GM18907 (cell line): Measurements from ENCODE around the gene DBR1.

Source experiments
- ATAC-seq: cut with Tn5 transposase; IDR thresholded peaks from one replicate; pipeline ENCODE4 v1.9.1; 2021; ENCODE audit warnings: mild to moderate bottlenecking, moderate library complexity; ENCODE audit not compliant: unreplicated experiment

DBR1 gene

GRCh38 chr3:138174421-138175131, at the start of gene DBR1:
Gene DBR1, minus strand, starts transcription at chr3:138174921. Its CDS starts 126 bp downstream, at chr3:138174795.
- peak; percentile 93 for ATAC-seq

- ATAC-seq, result no peak
Measured at GRCh38 chr3:138222942-138223287, 48.2 kb upstream of the DBR1 start.

GRCh38 chr3:138222131-138222941, 47.6 kb upstream of the DBR1 start:
- no peak for ATAC-seq

GRCh38 chr3:138220788-138221187, 46.1 kb upstream of the DBR1 start:
- ATAC-seq, result no peak

GRCh38 chr3:138220242-138220641, 45.5 kb upstream of the DBR1 start:
- ATAC-seq, result no peak

- ATAC-seq, result no peak
Measured at GRCh38 chr3:138219255-138219654, 44.5 kb upstream of the DBR1 start.

GRCh38 chr3:138213398-138214085, 38.8 kb upstream of the DBR1 start:
- ATAC-seq, result no peak

GRCh38 chr3:138210528-138210927, 35.8 kb upstream of the DBR1 start:
- ATAC-seq, result no peak

GRCh38 chr3:138206196-138206595, 31.5 kb upstream of the DBR1 start:
- no peak for ATAC-seq

GRCh38 chr3:138205527-138205926, 30.8 kb upstream of the DBR1 start:
- ATAC-seq, result no peak

- no peak for ATAC-seq
Measured at GRCh38 chr3:138203938-138204337, 29.2 kb upstream of the DBR1 start.

GRCh38 chr3:138202945-138203701, 28.4 kb upstream of the DBR1 start:
- no peak for ATAC-seq

GRCh38 chr3:138200424-138200823, 25.7 kb upstream of the DBR1 start:
- no peak for ATAC-seq

- ATAC-seq, result peak; percentile 53
Measured at GRCh38 chr3:138199851-138200250, 25.1 kb upstream of the DBR1 start.

GRCh38 chr3:138197524-138197923, 22.8 kb upstream of the DBR1 start:
- ATAC-seq, result no peak

- no peak for ATAC-seq
Measured at GRCh38 chr3:138197058-138197457, 22.3 kb upstream of the DBR1 start.

GRCh38 chr3:138196023-138196422, 21.3 kb upstream of the DBR1 start:
- ATAC-seq, result no peak

- no peak for ATAC-seq
Measured at GRCh38 chr3:138195481-138195880, 20.8 kb upstream of the DBR1 start.

GRCh38 chr3:138188013-138188730, 13.5 kb upstream of the DBR1 start:
- ATAC-seq, result no peak

- peak; percentile 66 for ATAC-seq
Measured at GRCh38 chr3:138187296-138188012, 12.7 kb upstream of the DBR1 start, which contains the start of gene ARMC8. Gene ARMC8, plus strand, starts transcription at chr3:138187301. Its CDS starts 254 bp downstream, at chr3:138187555.
